Measurements from ENCODE around the gene HDAC8. TPM values are rescaled to one million over a fixed set of nuclear protein-coding genes. Genes with fewer than 3 reads are reported as not detected.

Gene HDAC8
- polyA plus RNA-seq, 1 experiment, result 24.8 TPM

DNA sequence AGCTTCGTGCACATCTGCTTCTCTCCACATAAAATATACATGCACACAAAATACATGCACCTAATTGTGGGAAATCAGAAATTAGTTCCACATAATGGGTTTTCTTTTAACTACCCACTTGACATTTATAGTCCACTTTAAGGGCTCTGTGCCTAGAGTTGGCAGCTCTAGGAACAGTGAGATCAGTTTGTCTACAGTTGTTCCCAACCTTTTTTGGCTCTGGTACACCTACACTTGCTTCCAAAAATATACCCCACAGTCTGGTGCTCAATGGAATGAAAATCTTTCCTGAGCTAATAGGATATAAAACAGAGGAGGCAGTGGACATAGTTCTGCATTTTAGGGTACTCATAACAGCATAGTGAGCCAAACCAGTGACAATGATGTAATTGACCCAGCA is 36.1 kb downstream of the HDAC8 start:
- no peaks in the 10 kb centered on the region for H3K27me3 ChIP-seq (ENCODE audit: control insufficient read depth, insufficient read depth, low read length)
- TF ChIP-seq, protein P1, sequence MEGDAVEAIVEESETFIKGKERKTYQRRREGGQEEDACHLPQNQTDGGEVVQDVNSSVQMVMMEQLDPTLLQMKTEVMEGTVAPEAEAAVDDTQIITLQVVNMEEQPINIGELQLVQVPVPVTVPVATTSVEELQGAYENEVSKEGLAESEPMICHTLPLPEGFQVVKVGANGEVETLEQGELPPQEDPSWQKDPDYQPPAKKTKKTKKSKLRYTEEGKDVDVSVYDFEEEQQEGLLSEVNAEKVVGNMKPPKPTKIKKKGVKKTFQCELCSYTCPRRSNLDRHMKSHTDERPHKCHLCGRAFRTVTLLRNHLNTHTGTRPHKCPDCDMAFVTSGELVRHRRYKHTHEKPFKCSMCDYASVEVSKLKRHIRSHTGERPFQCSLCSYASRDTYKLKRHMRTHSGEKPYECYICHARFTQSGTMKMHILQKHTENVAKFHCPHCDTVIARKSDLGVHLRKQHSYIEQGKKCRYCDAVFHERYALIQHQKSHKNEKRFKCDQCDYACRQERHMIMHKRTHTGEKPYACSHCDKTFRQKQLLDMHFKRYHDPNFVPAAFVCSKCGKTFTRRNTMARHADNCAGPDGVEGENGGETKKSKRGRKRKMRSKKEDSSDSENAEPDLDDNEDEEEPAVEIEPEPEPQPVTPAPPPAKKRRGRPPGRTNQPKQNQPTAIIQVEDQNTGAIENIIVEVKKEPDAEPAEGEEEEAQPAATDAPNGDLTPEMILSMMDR (IDR thresholded peaks at IDR 0.05; ENCODE audit: low read depth, low read length), result no peak
- ChIA-PET CTCF (interaction anchor here (1.1 kb wide), 1 partner anchor 292 kb away, joined by 3 read pairs; no protein-coding TSS in a partner anchor), POLR2A (no interaction called here)
- no peaks in the 10 kb centered on the region for H3K9me3 ChIP-seq (ENCODE audit: control insufficient read depth, insufficient read depth, low read length)
- no peak overlapping the region for H3K27ac ChIP-seq (ENCODE audit: low read depth, low read length)
- DNase-seq (ENCODE audit: low read depth, low spot score), result no peak
- no peak overlapping the region for H3K4me3 ChIP-seq (ENCODE audit: low read depth, low read length)

DNA sequence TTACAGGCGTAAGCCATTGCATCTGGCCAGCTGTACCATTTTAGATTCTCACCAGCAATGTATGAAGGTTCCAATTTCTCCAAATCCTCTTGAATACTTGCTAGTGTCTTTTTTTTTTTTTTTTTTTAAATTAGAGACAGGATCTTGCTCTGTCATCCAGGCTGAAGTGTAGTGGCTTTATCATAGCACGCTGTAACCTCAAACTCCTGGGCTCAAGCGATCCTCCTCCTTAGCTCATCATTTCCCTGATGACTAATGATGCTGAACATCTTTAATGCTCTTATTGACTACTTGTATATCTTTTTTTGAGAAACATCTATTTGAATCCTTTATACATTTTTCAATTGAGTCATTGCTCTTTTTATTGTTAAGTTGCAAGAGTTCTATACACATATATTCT is 40.3 kb downstream of the HDAC8 start:
- Histone ChIP-seq H3K9me3 (ENCODE audit: control insufficient read depth, insufficient read depth, low read length) (no peaks in the 10 kb centered on the region), H3K4me3 (ENCODE audit: low read depth, low read length) (no peak overlapping the region), H3K27me3 (ENCODE audit: control insufficient read depth, insufficient read depth, low read length) (no peaks in the 10 kb centered on the region), H3K27ac (ENCODE audit: low read depth, low read length) (no peak overlapping the region)
- POLR2A ChIA-PET, result no interaction called here
- no peak for DNase-seq (ENCODE audit: low read depth, low spot score)
- CTCF ChIA-PET, result interaction anchor here (0.6 kb wide), 1 partner anchor 8 kb away, joined by 6 read pairs; no protein-coding TSS in a partner anchor
- TF ChIP-seq, protein P1 (IDR thresholded peaks at IDR 0.05; ENCODE audit: low read depth, low read length), result no peak

DNA sequence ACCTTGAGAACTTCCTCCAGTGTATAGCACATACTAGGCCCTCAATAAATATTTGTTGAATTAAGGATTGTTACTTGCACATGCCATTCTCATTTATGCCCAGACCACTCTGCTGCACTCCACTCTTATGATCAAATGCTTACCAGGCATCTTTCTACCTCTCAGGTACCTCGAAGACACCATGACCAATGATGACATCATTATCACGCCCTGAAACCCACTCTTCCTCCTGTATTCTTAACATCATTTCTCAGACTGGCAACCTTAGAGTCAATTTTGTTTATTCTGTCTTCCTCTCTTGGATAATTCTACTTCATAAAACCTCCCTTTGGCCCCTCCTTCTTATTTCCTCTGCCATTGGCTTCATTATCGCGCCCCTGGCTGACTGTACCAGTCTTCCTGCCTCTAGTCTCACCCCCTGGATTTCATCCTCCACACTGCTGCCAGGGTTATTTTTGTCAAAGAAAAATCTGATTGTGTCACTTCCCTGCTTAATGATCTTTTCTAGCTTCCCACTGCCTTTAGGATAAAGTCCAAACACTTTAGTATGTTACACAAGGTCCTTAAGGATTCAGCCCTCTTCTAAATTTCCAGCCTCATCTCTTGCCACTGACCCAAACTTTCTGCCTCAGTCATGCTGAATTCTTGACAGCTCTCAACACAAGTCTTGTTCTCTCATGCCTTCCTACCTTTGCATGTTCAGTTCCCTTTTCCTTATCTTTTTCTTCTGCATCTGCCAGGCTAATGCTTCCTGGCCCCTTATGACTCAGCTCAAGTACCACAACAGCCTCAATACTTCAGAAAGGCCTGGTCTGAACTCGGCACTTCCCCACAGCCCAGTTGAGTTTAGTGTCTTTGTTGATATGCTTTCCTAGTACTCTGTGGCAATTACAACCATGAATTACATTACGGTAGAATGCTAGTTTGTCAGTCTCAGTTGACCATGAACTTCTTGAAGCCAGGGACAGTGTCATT is 45.8 kb downstream of the HDAC8 start:
- no peak overlapping the region for H3K4me3 ChIP-seq (ENCODE audit: low read depth, low read length)
- CTCF ChIA-PET, result interaction anchor here (0.6 kb wide), 1 partner anchor 14 kb away, joined by 3 read pairs; no protein-coding TSS in a partner anchor
- H3K27me3 ChIP-seq (ENCODE audit: control insufficient read depth, insufficient read depth, low read length), result no peaks in the 10 kb centered on the region
- POLR2A ChIA-PET, result no interaction called here
- TF ChIP-seq, protein P1 (IDR thresholded peaks at IDR 0.05; ENCODE audit: low read depth, low read length), result no peak
- no peak overlapping the region for H3K27ac ChIP-seq (ENCODE audit: low read depth, low read length)
- DNase-seq (ENCODE audit: low read depth, low spot score), result no peak
- no peaks in the 10 kb centered on the region for H3K9me3 ChIP-seq (ENCODE audit: control insufficient read depth, insufficient read depth, low read length)

DNA sequence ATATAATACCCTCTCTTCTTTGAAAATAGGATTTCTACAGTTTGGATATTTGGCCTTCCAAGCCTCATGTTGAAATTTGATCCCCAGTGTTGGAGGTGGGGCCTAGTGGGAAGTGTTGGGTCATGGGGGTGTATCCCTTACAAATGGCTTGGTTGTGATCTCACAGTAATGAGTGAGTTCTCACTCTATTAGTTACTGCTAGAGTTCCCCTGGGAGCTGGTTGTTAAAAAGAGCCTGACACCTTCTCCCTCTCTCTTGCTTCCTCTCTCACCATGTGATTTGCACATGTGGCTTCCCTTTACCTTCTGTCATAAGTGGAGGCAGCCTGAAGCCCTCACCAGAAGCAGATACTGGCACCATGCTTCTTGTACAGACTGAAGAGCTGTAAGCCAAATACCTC is 73.9 kb downstream of the HDAC8 start:
- ChIA-PET POLR2A (no interaction called here), CTCF (no interaction called here)
- Histone ChIP-seq H3K9me3 (ENCODE audit: control insufficient read depth, insufficient read depth, low read length) (no peaks in the 10 kb centered on the region), H3K27ac (ENCODE audit: low read depth, low read length) (no peak overlapping the region), H3K4me3 (ENCODE audit: low read depth, low read length) (no peak overlapping the region), H3K27me3 (ENCODE audit: control insufficient read depth, insufficient read depth, low read length) (no peaks in the 10 kb centered on the region)
- TF ChIP-seq, protein P1 (IDR thresholded peaks at IDR 0.05; ENCODE audit: low read depth, low read length), result no peak
- no peak for DNase-seq (ENCODE audit: low read depth, low spot score)

DNA sequence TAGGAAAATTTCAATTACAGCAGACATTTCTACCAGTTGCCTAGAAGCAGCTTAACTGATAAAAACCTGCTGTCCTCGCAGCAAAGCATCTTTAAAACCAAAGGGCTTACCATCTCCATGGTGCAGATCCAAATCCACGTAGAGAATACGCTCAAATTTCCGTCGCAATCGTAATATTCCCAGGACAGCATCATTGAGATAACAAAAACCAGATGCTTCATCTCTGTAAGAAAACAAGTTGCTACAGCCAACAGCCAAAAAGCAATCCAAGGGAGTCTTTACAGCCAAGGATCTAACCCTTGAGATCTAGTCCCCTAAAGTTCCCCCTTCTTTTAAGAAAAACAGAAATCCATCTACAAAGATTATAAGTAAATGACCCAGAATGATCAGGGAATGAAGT is 77.6 kb downstream of the HDAC8 start:
- Histone ChIP-seq H3K4me3 (ENCODE audit: low read depth, low read length) (no peak overlapping the region), H3K9me3 (ENCODE audit: control insufficient read depth, insufficient read depth, low read length) (no peaks in the 10 kb centered on the region), H3K27me3 (ENCODE audit: control insufficient read depth, insufficient read depth, low read length) (no peaks in the 10 kb centered on the region), H3K27ac (ENCODE audit: low read depth, low read length) (no peak overlapping the region)
- ChIA-PET CTCF (no interaction called here), POLR2A (no interaction called here)
- TF ChIP-seq, protein P1 (IDR thresholded peaks at IDR 0.05; ENCODE audit: low read depth, low read length), result no peak
- no peak for DNase-seq (ENCODE audit: low read depth, low spot score)

Data from AG04450 (cell line).